KMS-11 (cell line): ENCODE measurements around the gene NAP1L5.

Experiments
- H2AFZ ChIP-seq: fragments of 200-600 bp; sonication (generic); 2 replicates; pipeline ENCODE4 v1.6.1; 2016; ENCODE audit warnings: antibody characterized with exemption, mixed run types, low read depth
- H3K27ac ChIP-seq: fragments of 200-600 bp; sonication (generic); 2 replicates; pipeline ENCODE4 v1.6.1; 2016; ENCODE audit warnings: mild to moderate bottlenecking, mixed run types
- H3K27me3 ChIP-seq: fragments of 200-600 bp; sonication (generic); 2 replicates; pipeline ENCODE4 v1.6.1; 2017; ENCODE audit warnings: mild to moderate bottlenecking, low read depth, mixed run types, moderate library complexity; ENCODE audit not compliant: insufficient read depth
- H3K36me3 ChIP-seq: fragments of 200-600 bp; sonication (generic); 2 replicates; pipeline ENCODE4 v1.6.1; 2017; ENCODE audit warnings: mild to moderate bottlenecking, mixed run types; ENCODE audit not compliant: insufficient read depth
- H3K4me1 ChIP-seq: fragments of 200-600 bp; sonication (generic); 2 replicates; pipeline ENCODE4 v1.6.1; 2016; ENCODE audit warnings: mild to moderate bottlenecking, low read depth, mixed run types; ENCODE audit not compliant: poor library complexity, severe bottlenecking
- H3K4me2 ChIP-seq: fragments of 200-600 bp; sonication (generic); 2 replicates; pipeline ENCODE4 v1.7.0; 2016; ENCODE audit warnings: mild to moderate bottlenecking, mixed run types
- H3K4me3 ChIP-seq: fragments of 200-600 bp; sonication (generic); IDR thresholded peaks from 2 replicates; pipeline ENCODE4 v1.6.1; 2017; ENCODE audit warnings: low read depth, low read length, mixed read lengths; ENCODE audit not compliant: insufficient read depth
- H3K79me2 ChIP-seq: fragments of 200-600 bp; sonication (generic); 2 replicates; pipeline ENCODE4 v1.6.1; 2016; ENCODE audit warnings: low read depth, mixed run types; ENCODE audit not compliant: insufficient read depth
- H3K9ac ChIP-seq: fragments of 200-600 bp; sonication (generic); 2 replicates; pipeline ENCODE4 v1.6.1; 2016; ENCODE audit warnings: mild to moderate bottlenecking, mixed run types
- H4K20me1 ChIP-seq: fragments of 200-600 bp; sonication (generic); 2 replicates; pipeline ENCODE4 v1.6.1; 2016; ENCODE audit warnings: mild to moderate bottlenecking, mixed run types; ENCODE audit not compliant: insufficient read depth
- CTCF ChIP-seq: fragments of 200-600 bp; sonication (generic); conservative IDR thresholded peaks from 2 replicates; pipeline ENCODE4 v1.6.1; 2017; ENCODE audit warnings: low read depth, mild to moderate bottlenecking, antibody characterized with exemption, low read length, moderate library complexity, mixed read lengths

NAP1L5 gene

GRCh38 chr4:88728146-88728545 lies 30.5 kb upstream of the NAP1L5 start:
- H3K36me3 ChIP-seq: no peaks in the 10 kb centered on the region
- H3K27ac ChIP-seq: no peak overlapping the region
- no peaks in the 10 kb centered on the region for H4K20me1 ChIP-seq
- H3K79me2 ChIP-seq: no peaks in the 10 kb centered on the region
- TF ChIP-seq CTCF: no peak
- no peak overlapping the region for H3K4me2 ChIP-seq
- no peak overlapping the region for H3K9ac ChIP-seq
- H2AFZ ChIP-seq: no peak overlapping the region
- H3K4me1 ChIP-seq: no peaks in the 10 kb centered on the region
- no peak overlapping the region for H3K4me3 ChIP-seq
- no peaks in the 10 kb centered on the region for H3K27me3 ChIP-seq

GRCh38 chr4:88725986-88726385 lies 28.4 kb upstream of the NAP1L5 start:
- no peak overlapping the region for H3K4me2 ChIP-seq
- H3K27me3 ChIP-seq: no peaks in the 10 kb centered on the region
- H3K36me3 ChIP-seq: no peaks in the 10 kb centered on the region
- no peak overlapping the region for H2AFZ ChIP-seq
- H3K4me3 ChIP-seq: no peak overlapping the region
- no peaks in the 10 kb centered on the region for H4K20me1 ChIP-seq
- no peak overlapping the region for H3K9ac ChIP-seq
- H3K4me1 ChIP-seq: no peaks in the 10 kb centered on the region
- no peak overlapping the region for H3K27ac ChIP-seq
- no peaks in the 10 kb centered on the region for H3K79me2 ChIP-seq
- no peak for TF ChIP-seq CTCF

GRCh38 chr4:88725143-88725542 lies 27.5 kb upstream of the NAP1L5 start:
- H4K20me1 ChIP-seq: no peaks in the 10 kb centered on the region
- H3K9ac ChIP-seq: no peak overlapping the region
- no peaks in the 10 kb centered on the region for H3K27me3 ChIP-seq
- H2AFZ ChIP-seq: no peak overlapping the region
- H3K79me2 ChIP-seq: no peaks in the 10 kb centered on the region
- H3K36me3 ChIP-seq: no peaks in the 10 kb centered on the region
- no peak overlapping the region for H3K27ac ChIP-seq
- no peak overlapping the region for H3K4me2 ChIP-seq
- TF ChIP-seq CTCF: no peak
- no peak overlapping the region for H3K4me3 ChIP-seq
- no peaks in the 10 kb centered on the region for H3K4me1 ChIP-seq

GRCh38 chr4:88724406-88724805 lies 26.8 kb upstream of the NAP1L5 start:
- H3K27ac ChIP-seq: no peak overlapping the region
- no peak overlapping the region for H3K9ac ChIP-seq
- H3K36me3 ChIP-seq: no peaks in the 10 kb centered on the region
- H3K4me3 ChIP-seq: no peak overlapping the region
- H2AFZ ChIP-seq: no peak overlapping the region
- no peaks in the 10 kb centered on the region for H4K20me1 ChIP-seq
- no peaks in the 10 kb centered on the region for H3K27me3 ChIP-seq
- H3K4me1 ChIP-seq: no peaks in the 10 kb centered on the region
- H3K4me2 ChIP-seq: no peak overlapping the region
- no peaks in the 10 kb centered on the region for H3K79me2 ChIP-seq
- TF ChIP-seq CTCF: no peak

- no peak overlapping the region for H3K27ac ChIP-seq
- H3K79me2 ChIP-seq: no peaks in the 10 kb centered on the region
- H2AFZ ChIP-seq: no peak overlapping the region
- H4K20me1 ChIP-seq: no peaks in the 10 kb centered on the region
- no peaks in the 10 kb centered on the region for H3K36me3 ChIP-seq
- no peak overlapping the region for H3K4me2 ChIP-seq
- H3K4me1 ChIP-seq: no peaks in the 10 kb centered on the region
- H3K27me3 ChIP-seq: no peaks in the 10 kb centered on the region
- TF ChIP-seq CTCF: no peak
- H3K9ac ChIP-seq: no peak overlapping the region
- H3K4me3 ChIP-seq: no peak overlapping the region
These were observed 25.2 kb upstream of the NAP1L5 start for GRCh38 chr4:88722828-88723227.
